Small intestine (tissue), 7 donors: ENCODE results near the gene DHX57. TPM values are rescaled to one million over a fixed set of nuclear protein-coding genes. Genes with fewer than 3 reads are reported as not detected.

ENCODE experiments used
- DNase-seq, 2 donors: peaks; one replicate each; pipeline versions ENCODE4 v3.0.0 to v3.0.0-alpha.2; 2013
- FAIRE-seq: peaks from 2 replicates; lab custom pipeline; 2012; peaks lifted over from hg19 to GRCh38; lab: Jason Lieb, UNC
- H3K27ac ChIP-seq, 3 donors: one replicate each; pipeline ENCODE4 v1.5.1; 2013; ENCODE audit warnings: low read length in 2 of 3, mild to moderate bottlenecking in 2 of 3, control low read depth in 1 of 3, inconsistent platforms in 1 of 3, low read depth in 1 of 3, moderate library complexity in 1 of 3
- H3K27me3 ChIP-seq, 3 donors: one replicate each; pipeline ENCODE4 v1.6.1; 2013; ENCODE audit warnings: low read length in 3 of 3, inconsistent platforms in 1 of 3; ENCODE audit not compliant: control insufficient read depth in 3 of 3, insufficient read depth in 3 of 3
- H3K36me3 ChIP-seq, 3 donors: one replicate each; pipeline ENCODE4 v1.6.1; 2013; ENCODE audit warnings: low read length in 3 of 3, inconsistent platforms in 1 of 3, low read depth in 1 of 3, mild to moderate bottlenecking in 1 of 3, moderate library complexity in 1 of 3; ENCODE audit not compliant: control insufficient read depth in 3 of 3, insufficient read depth in 2 of 3
- H3K4me1 ChIP-seq, 3 donors: one replicate each; pipeline ENCODE4 v1.6.1; 2013; ENCODE audit warnings: low read length in 2 of 3, inconsistent platforms in 1 of 3, low read depth in 1 of 3, mild to moderate bottlenecking in 1 of 3, moderate library complexity in 1 of 3; ENCODE audit not compliant: control insufficient read depth in 3 of 3, insufficient read depth in 2 of 3
- H3K4me3 ChIP-seq, 3 donors: one replicate each; pipeline ENCODE4 v1.5.1; 2013; ENCODE audit warnings: low read length in 3 of 3, control low read depth in 1 of 3, inconsistent platforms in 1 of 3, low read depth in 1 of 3, mild to moderate bottlenecking in 1 of 3, moderate library complexity in 1 of 3
- H3K9me3 ChIP-seq, 2 donors: one replicate each; pipeline ENCODE4 v1.6.1; 2013; ENCODE audit warnings: low read depth in 1 of 2, low read length in 1 of 2; ENCODE audit not compliant: control insufficient read depth in 2 of 2, insufficient read depth in 1 of 2
- WGBS, 3 donors: extraction: QIAGEN DNeasy Blood & Tissue Kit; methylation state at CpG; one replicate each; pipeline ENCODE4 v1.1.7; 2013; 5-methylcytosine and 5-hydroxymethylcytosine counted together
- polyA plus RNA-seq, 4 donors: library from polyadenylated mRNA; stranded (reverse) in 3 of 4; unstranded in 1 of 4; fragments of 200-250 nt in 3 of 4; fragments of 120-200 nt in 1 of 4; gene quantifications; one replicate each; pipeline versions ENCODE4 v1.2.1 to v1.2.3, GENCODE V29; 2013
- donor health status: healthy with polysubstance abuse.
- donor health status: control.
- donor health status: control.
- donor health status: Bipolar disorder and iron deficiency.
- donor health status: healthy.

The DHX57 gene
- polyA plus RNA-seq, 4 donors, result 2.4 to 13.6 (median 5.8) TPM

GRCh38 chr2:38825956-38826355, 49.8 kb downstream of the DHX57 start:
- peaks cover 0 to 43% (median 9%) of the 10 kb centered on the region in 3 donors for H3K36me3 ChIP-seq
- no peaks in the 10 kb centered on the region for H3K4me1 ChIP-seq
- H3K4me3 ChIP-seq, result no peak overlapping the region
- DNase-seq, result no peak
- no peak for FAIRE-seq
- WGBS, 3 donors, result 95 to 98% (median 95%) methylated on average over 2 of the region's 2 CpGs
- no peaks in the 10 kb centered on the region for H3K27me3 ChIP-seq
- H3K9me3 ChIP-seq, result no peaks in the 10 kb centered on the region
- H3K27ac ChIP-seq, result no peak overlapping the region

- Histone ChIP-seq H3K4me3 (no peak overlapping the region), H3K36me3 (peaks cover 0 to 41% (median 9%) of the 10 kb centered on the region in 3 donors), H3K27me3 (no peaks in the 10 kb centered on the region), H3K27ac (no peak overlapping the region), H3K4me1 (no peaks in the 10 kb centered on the region), H3K9me3 (no peaks in the 10 kb centered on the region)
- 89 to 98% (median 98%) methylated on average over 2 of the region's 2 CpGs for WGBS, 3 donors
- FAIRE-seq, result no peak
- DNase-seq, result no peak
These were observed 50.8 kb downstream of the DHX57 start for GRCh38 chr2:38824906-38825305.

GRCh38 chr2:38823386-38823785, 52.3 kb downstream of the DHX57 start:
- DNase-seq (no peak), FAIRE-seq (no peak)
- 78 to 92% (median 89%) methylated on average over 5 of the region's 5 CpGs for WGBS, 3 donors
- H3K36me3 ChIP-seq, result peaks cover 0 to 40% (median 9%) of the 10 kb centered on the region in 3 donors
- H3K27me3 ChIP-seq, result no peaks in the 10 kb centered on the region
- no peak overlapping the region for H3K27ac ChIP-seq
- H3K9me3 ChIP-seq, result no peaks in the 10 kb centered on the region
- H3K4me1 ChIP-seq, result no peaks in the 10 kb centered on the region
- H3K4me3 ChIP-seq, result no peak overlapping the region

- H3K27me3 ChIP-seq, result no peaks in the 10 kb centered on the region
- WGBS, 3 donors, result 53 to 72% (median 61%) methylated on average over 6 of the region's 6 CpGs
- peak; percentile 26 to 48 for DNase-seq
- no peaks in the 10 kb centered on the region for H3K4me1 ChIP-seq
- no peaks in the 10 kb centered on the region for H3K9me3 ChIP-seq
- H3K36me3 ChIP-seq, result peaks cover 3 to 49% (median 4%) of the 10 kb centered on the region in 3 donors
- no peak for FAIRE-seq
- no peak overlapping the region for H3K27ac ChIP-seq
- no peak overlapping the region for H3K4me3 ChIP-seq
These were observed 57.2 kb downstream of the DHX57 start for GRCh38 chr2:38818565-38818964.

- Histone ChIP-seq H3K27me3 (no peaks in the 10 kb centered on the region), H3K4me3 (no peak overlapping the region), H3K36me3 (peaks cover 2 to 45% (median 4%) of the 10 kb centered on the region in 3 donors), H3K4me1 (no peaks in the 10 kb centered on the region), H3K27ac (no peak overlapping the region), H3K9me3 (no peaks in the 10 kb centered on the region)
- FAIRE-seq, result no peak
- 89 to 91% (median 90%) methylated on average over 4 of the region's 4 CpGs for WGBS, 3 donors
- no peak for DNase-seq
These were observed 59.8 kb downstream of the DHX57 start for GRCh38 chr2:38815936-38816335.

- Histone ChIP-seq H3K27ac (no peak overlapping the region), H3K9me3 (no peaks in the 10 kb centered on the region), H3K4me3 (no peak overlapping the region), H3K4me1 (no peaks in the 10 kb centered on the region), H3K27me3 (no peaks in the 10 kb centered on the region), H3K36me3 (peaks cover 2 to 30% (median 6%) of the 10 kb centered on the region in 3 donors)
- FAIRE-seq (no peak), DNase-seq (no peak)
- WGBS, 3 donors, result 92 to 96% (median 95%) methylated on average over 7 of the region's 7 CpGs
These were observed 65.2 kb downstream of the DHX57 start for GRCh38 chr2:38810488-38810887.

- Histone ChIP-seq H3K27me3 (no peaks in the 10 kb centered on the region), H3K4me1 (no peaks in the 10 kb centered on the region), H3K36me3 (peaks cover 2 to 29% (median 7%) of the 10 kb centered on the region in 3 donors), H3K9me3 (no peaks in the 10 kb centered on the region), H3K4me3 (no peak overlapping the region), H3K27ac (no peak overlapping the region)
- WGBS, 3 donors, result 96 to 100% (median 100%) methylated on average over 1 of the region's 1 CpG
- FAIRE-seq (no peak), DNase-seq (no peak)
These were observed 67.1 kb downstream of the DHX57 start for GRCh38 chr2:38808677-38809076.

GRCh38 chr2:38806733-38807059, 69.0 kb downstream of the DHX57 start:
- Histone ChIP-seq H3K4me3 (no peak overlapping the region), H3K27me3 (no peaks in the 10 kb centered on the region), H3K36me3 (peaks cover 2 to 29% (median 7%) of the 10 kb centered on the region in 3 donors), H3K4me1 (no peaks in the 10 kb centered on the region), H3K27ac (no peak overlapping the region), H3K9me3 (no peaks in the 10 kb centered on the region)
- DNase-seq (no peak), FAIRE-seq (no peak)

- Histone ChIP-seq H3K9me3 (no peaks in the 10 kb centered on the region), H3K4me1 (no peaks in the 10 kb centered on the region), H3K27ac (peak overlapping the region in 1 of 3 donors; percentile 50), H3K27me3 (no peaks in the 10 kb centered on the region), H3K36me3 (peaks cover under 1 to 23% (median 7%) of the 10 kb centered on the region in 3 donors), H3K4me3 (no peak overlapping the region)
- DNase-seq, result no peak
- no peak for FAIRE-seq
- 64 to 86% (median 80%) methylated on average over 2 of the region's 2 CpGs for WGBS, 3 donors
These were observed 69.6 kb downstream of the DHX57 start for GRCh38 chr2:38806015-38806732.
